ENCODE measurements around the gene SC5D. TPM values are rescaled to one million over a fixed set of nuclear protein-coding genes. Genes with fewer than 3 reads are reported as not detected.
A peak's percentile ranks its signal among the peaks of the same experiment; 100 is the strongest.

Gene SC5D
- total and polyA plus RNA-seq, 2 of the 4 experiments (the other 2 are of a cell fraction) = 21.3 to 21.7 TPM

DNA sequence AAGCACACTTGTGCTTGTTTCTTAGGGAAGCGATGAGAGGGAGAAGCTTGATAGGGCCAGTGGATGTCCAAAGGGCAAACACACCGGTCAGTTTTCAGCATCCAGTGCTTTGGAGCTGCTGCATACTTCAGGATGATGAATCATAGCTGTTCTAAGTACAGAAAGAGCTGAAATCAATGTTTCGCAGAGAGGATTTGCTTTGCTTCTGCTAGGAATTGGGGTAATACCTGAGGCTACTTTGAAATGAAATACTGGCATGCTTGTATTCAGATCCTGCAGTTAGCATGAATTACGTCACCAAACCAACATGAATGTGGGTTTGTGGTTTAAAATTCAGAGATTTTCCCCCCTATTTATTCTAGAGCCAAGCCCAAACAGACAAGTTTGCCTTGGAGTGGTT is 41.7 kb upstream of the SC5D start:
- no peaks in the 10 kb centered on the region for H3K4me1 ChIP-seq (ENCODE audit: control insufficient read depth, insufficient read depth, low read length)
- no peak overlapping the region for H4K5ac ChIP-seq (ENCODE audit: low read depth, low read length)
- H2AK9ac ChIP-seq (replicated peaks; ENCODE audit: low read depth, low read length, poor library complexity) = no peak overlapping the region
- BruUV-seq (replicated peaks) = no TSS peak
- POLR2A ChIA-PET (ENCODE audit: unreplicated experiment) = no interaction called here
- H3K27me3 ChIP-seq (ENCODE audit: control insufficient read depth, insufficient read depth, low read length) = peaks cover 5% of the 10 kb centered on the region
- H3K36me3 ChIP-seq (ENCODE audit: control insufficient read depth, insufficient read depth, low read length) = no peaks in the 10 kb centered on the region
- peak; percentile 21; the same call in 1 of the 2 replicates for ATAC-seq (ENCODE audit: low read depth)
- no peak overlapping the region for H2BK20ac ChIP-seq (ENCODE audit: low read depth, low read length)
- no peaks in the 10 kb centered on the region for H3K9me3 ChIP-seq (ENCODE audit: control insufficient read depth, insufficient read depth, low read length)
- no peak overlapping the region for H2AK5ac ChIP-seq (ENCODE audit: low read depth, low read length)
- CTCF ChIA-PET = no interaction called here
- in situ Hi-C loops (cut with MboI; ENCODE audit: low sequenced_read_pairs) (no loop called here), intact Hi-C loops (cut with micrococcal nuclease) (no loop called here), dilution Hi-C loops (cut with HindIII; ENCODE audit: low sequenced_read_pairs, unreplicated experiment) (no loop called here)
- no peak overlapping the region for H2BK15ac ChIP-seq (ENCODE audit: low read depth, low read length)
- no peak for DNase-seq
- no peak overlapping the region for H3K56ac ChIP-seq (ENCODE audit: extremely low read depth, insufficient read depth, low read length)
- no peaks in the 10 kb centered on the region for H4K20me1 ChIP-seq (ENCODE audit: insufficient read depth, low read length)
- no peak overlapping the region for H3K18ac ChIP-seq (ENCODE audit: low read depth, low read length)
- no peak overlapping the region for H3K14ac ChIP-seq (replicated peaks; ENCODE audit: low read depth, low read length)
- no CpG with 5 or more reads among the region's 4 CpGs for WGBS, 2 experiments (ENCODE audit: extremely low coverage in 2 of 2, insufficient read length in 1 of 2)
- no peak overlapping the region for H2AFZ ChIP-seq (replicated peaks; ENCODE audit: low read length, poor library complexity)
- no peak overlapping the region for H3K4ac ChIP-seq (ENCODE audit: low read depth, low read length)
- no peak overlapping the region for H3K27ac ChIP-seq (ENCODE audit: insufficient read depth, low read length)
- H4K91ac ChIP-seq (ENCODE audit: insufficient read depth, low read depth, low read length) = no peak overlapping the region
- TF ChIP-seq CTCF (conservative IDR thresholded peaks at IDR 0.05; ENCODE audit: low read depth, low read length) (no peak), ELK1 (IDR thresholded peaks at IDR 0.05; ENCODE audit: borderline replicate concordance, low read depth, low read length) (no peak), NFE2L2 (IDR thresholded peaks at IDR 0.05; ENCODE audit: low read depth, low read length) (no peak)
- H3K9ac ChIP-seq (ENCODE audit: low read depth, low read length) = no peak overlapping the region
- no peak overlapping the region for H3K4me3 ChIP-seq (ENCODE audit: insufficient read depth, low read depth, low read length)
- H3K79me1 ChIP-seq (ENCODE audit: low read depth in 1 of 2, low read length in 2 of 2) = no peaks in the 10 kb centered on the region
- no peak overlapping the region for H4K8ac ChIP-seq (ENCODE audit: low read depth in 2 of 2, low read length in 2 of 2)
- H3K4me2 ChIP-seq (ENCODE audit: low read depth, low read length) = no peak overlapping the region
- no peak overlapping the region for H3K23ac ChIP-seq (ENCODE audit: low read depth, low read length)
- H2BK5ac ChIP-seq (ENCODE audit: low read depth, low read length, poor library complexity, severe bottlenecking) = no peak overlapping the region
- no peak overlapping the region for H2BK120ac ChIP-seq (ENCODE audit: low read depth, low read length)
- no peaks in the 10 kb centered on the region for H3K9me1 ChIP-seq (ENCODE audit: insufficient read depth, low read length)
